Motor neuron (in vitro differentiated cells): ENCODE results near the gene LAMA2. TPM values are rescaled to one million over a fixed set of nuclear protein-coding genes. Genes with fewer than 3 reads are reported as not detected.
A peak's percentile ranks its signal among the peaks of the same experiment; 100 is the strongest.

Experiments used
- ATAC-seq, 8 experiments: fragments of 200-7000 bp; cut with Tn5 transposase; replicated peaks in 6 of 8; 2 replicates each; pipeline ENCODE4 v1.8.0; 2021; ENCODE audit warnings: mild to moderate bottlenecking in 8 of 8, moderate library complexity in 8 of 8
- H3K27ac ChIP-seq, 2 donors: fragments of 250-450 bp; sonication (Bioruptor Pico); 2 replicates each; pipeline ENCODE4 v1.9.0; 2021; ENCODE audit warnings: antibody characterized with exemption in 2 of 2, mild to moderate bottlenecking in 2 of 2, moderate library complexity in 1 of 2
- H3K4me1 ChIP-seq, 2 donors: fragments of 250-450 bp; sonication (Bioruptor Pico); replicated peaks in 1 of 2; 2 replicates each; pipeline ENCODE4 v1.6.1; 2021; ENCODE audit warnings: antibody characterized with exemption in 2 of 2, mild to moderate bottlenecking in 2 of 2, moderate library complexity in 1 of 2
- H3K4me3 ChIP-seq, 5 donors: fragments of 250-450 bp; sonication (Bioruptor Pico); 2 replicates each; pipeline ENCODE4 v1.9.0; 2021; ENCODE audit warnings: antibody characterized with exemption in 5 of 5, mild to moderate bottlenecking in 5 of 5, moderate library complexity in 4 of 5
- WGBS, 10 experiments: fragments of 450-650 bp; shearing (Covaris generic); methylation state at CpG; one replicate each; pipeline ENCODE4 v1.0.0; 2022; 5-methylcytosine and 5-hydroxymethylcytosine counted together
- in situ Hi-C, 9 experiments: fragments of 400-800 bp; cut with MboI; loops; one replicate each; pipeline ENCODE4 v1.15.0; 2021; ENCODE audit warnings: low sequenced_read_pairs in 9 of 9, low pct_unique_long_range_greater_than_20kb in 2 of 9; ENCODE audit not compliant: unreplicated experiment in 9 of 9
- total RNA-seq, 8 experiments: library from RNA; unstranded; fragments of 300-600 nt; gene quantifications; 2 replicates each; pipeline versions ENCODE4 v1.2.3 to v1.2.4, GENCODE V29; 2022

Gene LAMA2
- total RNA-seq, 8 experiments from 2014 or later = 0.52 to 232 (median 5.1) TPM

- Histone ChIP-seq H3K27ac (no peak overlapping the region), H3K4me3 (no peak overlapping the region), H3K4me1 (peaks cover 6 to 11% of the 10 kb centered on the region in 2 donors)
- in situ Hi-C loops = no loop called here
- WGBS, 10 experiments = 0 to 100% (median 91%) methylated on average over 1 to 2 of the region's 2 CpGs
- ATAC-seq = no peak
These were observed 438.0 kb downstream of the LAMA2 start for GRCh38 chr6:129320892-129321291.

- Histone ChIP-seq H3K4me3 (no peak overlapping the region), H3K27ac (no peak overlapping the region), H3K4me1 (peaks cover 6 to 11% of the 10 kb centered on the region in 2 donors)
- 40 to 100% (median 85%) methylated on average over 1 to 2 of the region's 2 CpGs; no CpG with 5 or more reads in 5 of the 10 experiments for WGBS, 10 experiments
- in situ Hi-C loops = no loop called here
- ATAC-seq = no peak
These were observed 438.4 kb downstream of the LAMA2 start for GRCh38 chr6:129321303-129321702.

GRCh38 chr6:129324345-129324744 lies 441.4 kb downstream of the LAMA2 start:
- Histone ChIP-seq H3K27ac (no peak overlapping the region), H3K4me1 (peaks cover 0 to 6% of the 10 kb centered on the region in 2 donors), H3K4me3 (no peak overlapping the region)
- ATAC-seq = no peak
- WGBS, 10 experiments = 86 to 100% (median 100%) methylated on average over 1 to 5 of the region's 5 CpGs; no CpG with 5 or more reads in 1 of the 10 experiments
- in situ Hi-C loops = no loop called here

GRCh38 chr6:129329678-129330077 lies 446.7 kb downstream of the LAMA2 start:
- H3K27ac ChIP-seq = no peak overlapping the region
- H3K4me1 ChIP-seq = no peaks in the 10 kb centered on the region
- no peak overlapping the region for H3K4me3 ChIP-seq
- 62 to 100% (median 90%) methylated on average over 1 to 3 of the region's 4 CpGs; no CpG with 5 or more reads in 3 of the 10 experiments for WGBS, 10 experiments
- peak in 6 of 8 experiments; percentile 32 to 99 (median 70) for ATAC-seq
- in situ Hi-C loops = no loop called here

GRCh38 chr6:129331450-129332138 lies 448.7 kb downstream of the LAMA2 start:
- H3K27ac ChIP-seq = no peak overlapping the region
- no peaks in the 10 kb centered on the region for H3K4me1 ChIP-seq
- 39 to 100% (median 74%) methylated on average over 1 to 2 of the region's 2 CpGs for WGBS, 10 experiments
- in situ Hi-C loops = no loop called here
- ATAC-seq = no peak
- H3K4me3 ChIP-seq = no peak overlapping the region

- 74 to 100% (median 90%) methylated on average over 1 to 4 of the region's 4 CpGs; no CpG with 5 or more reads in 1 of the 10 experiments for WGBS, 10 experiments
- no peak overlapping the region for H3K4me3 ChIP-seq
- H3K27ac ChIP-seq = no peak overlapping the region
- no peak for ATAC-seq
- peaks cover 0 to 6% of the 10 kb centered on the region in 2 donors for H3K4me1 ChIP-seq
- in situ Hi-C loops = no loop called here
These were observed 452.9 kb downstream of the LAMA2 start for GRCh38 chr6:129335792-129336191.

GRCh38 chr6:129338683-129339082 lies 455.7 kb downstream of the LAMA2 start:
- peaks cover 0 to 6% of the 10 kb centered on the region in 2 donors for H3K4me1 ChIP-seq
- no peak overlapping the region for H3K27ac ChIP-seq
- peak in 1 of 8 experiments; percentile 39 for ATAC-seq
- in situ Hi-C loops = no loop called here
- WGBS, 10 experiments = 40 to 100% (median 61%) methylated on average over 1 to 3 of the region's 4 CpGs; no CpG with 5 or more reads in 1 of the 10 experiments
- no peak overlapping the region for H3K4me3 ChIP-seq

- H3K27ac ChIP-seq = no peak overlapping the region
- H3K4me1 ChIP-seq = peaks cover 0 to 6% of the 10 kb centered on the region in 2 donors
- no peak overlapping the region for H3K4me3 ChIP-seq
- no peak for ATAC-seq
- WGBS, 10 experiments = 16 to 97% (median 78%) methylated on average over 1 to 4 of the region's 4 CpGs
- in situ Hi-C loops = no loop called here
These were observed 458.0 kb downstream of the LAMA2 start for GRCh38 chr6:129340983-129341382.

- H3K27ac ChIP-seq = no peak overlapping the region
- 6 to 100% (median 49%) methylated on average over 1 to 2 of the region's 2 CpGs; no CpG with 5 or more reads in 2 of the 10 experiments for WGBS, 10 experiments
- peak in 3 of 8 experiments; percentile 38 to 84 (median 67) for ATAC-seq
- peaks cover 0 to 6% of the 10 kb centered on the region in 2 donors for H3K4me1 ChIP-seq
- no peak overlapping the region for H3K4me3 ChIP-seq
- in situ Hi-C loops = no loop called here
These were observed 459.3 kb downstream of the LAMA2 start for GRCh38 chr6:129342243-129342642.

GRCh38 chr6:129342796-129343195 lies 459.9 kb downstream of the LAMA2 start:
- 44 to 100% (median 100%) methylated on average over 1 to 2 of the region's 2 CpGs; no CpG with 5 or more reads in 1 of the 10 experiments for WGBS, 10 experiments
- Histone ChIP-seq H3K4me1 (peaks cover 0 to 6% of the 10 kb centered on the region in 2 donors), H3K27ac (no peak overlapping the region), H3K4me3 (no peak overlapping the region)
- in situ Hi-C loops = no loop called here
- ATAC-seq = no peak

- 32 to 100% (median 88%) methylated on average over 1 to 3 of the region's 3 CpGs; no CpG with 5 or more reads in 1 of the 10 experiments for WGBS, 10 experiments
- H3K4me1 ChIP-seq = no peaks in the 10 kb centered on the region
- H3K4me3 ChIP-seq = no peak overlapping the region
- H3K27ac ChIP-seq = no peak overlapping the region
- peak in 1 of 8 experiments; percentile 80 for ATAC-seq
- in situ Hi-C loops = no loop called here
These were observed 461.4 kb downstream of the LAMA2 start for GRCh38 chr6:129344379-129344778.

- WGBS, 10 experiments = 7 to 100% (median 83%) methylated on average over 1 to 2 of the region's 2 CpGs; no CpG with 5 or more reads in 3 of the 10 experiments
- H3K27ac ChIP-seq = no peak overlapping the region
- ATAC-seq = no peak
- H3K4me3 ChIP-seq = no peak overlapping the region
- in situ Hi-C loops = no loop called here
- H3K4me1 ChIP-seq = no peaks in the 10 kb centered on the region
These were observed 463.0 kb downstream of the LAMA2 start for GRCh38 chr6:129345890-129346289.

GRCh38 chr6:129346964-129347363 lies 464.0 kb downstream of the LAMA2 start:
- in situ Hi-C loops = no loop called here
- 50 to 100% (median 96%) methylated on average over 1 to 2 of the region's 2 CpGs; no CpG with 5 or more reads in 1 of the 10 experiments for WGBS, 10 experiments
- Histone ChIP-seq H3K27ac (no peak overlapping the region), H3K4me3 (no peak overlapping the region), H3K4me1 (no peaks in the 10 kb centered on the region)
- ATAC-seq = no peak
